Iris pigment epithelial cell (primary cell): ENCODE results near the gene ANTXR1.
A peak's percentile ranks its signal among the peaks of the same experiment; 100 is the strongest.
"Not testable (repeated sequence)": the region's sequence is repeated elsewhere in the genome, so short reads cannot be mapped to it uniquely, and the experiment has no call there.

Source experiments
- DNase-seq: peaks from one replicate; pipeline ENCODE4 v3.0.0-alpha.2; 2011; ENCODE audit warnings: low read depth

Gene ANTXR1

DNA sequence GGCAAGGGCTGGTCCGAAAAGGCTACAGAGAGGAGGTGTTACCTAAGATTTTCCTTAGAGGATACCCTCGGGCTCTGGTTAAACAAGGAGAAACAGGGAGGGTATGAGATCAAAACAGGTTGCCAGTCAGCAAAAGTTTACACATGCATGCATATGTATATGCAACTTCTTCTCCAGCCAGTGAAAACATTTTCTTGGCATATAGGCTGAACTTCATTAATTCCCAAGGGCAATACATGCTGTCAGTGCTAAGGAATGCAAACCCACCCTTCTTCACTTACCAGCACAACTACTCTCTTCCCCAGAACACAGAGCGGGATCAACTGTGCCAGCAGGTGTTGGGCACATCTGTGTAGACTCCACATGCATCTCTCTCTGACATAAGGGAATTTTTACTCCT lies 198.1 kb downstream of the ANTXR1 start:
- no peak for DNase-seq

DNA sequence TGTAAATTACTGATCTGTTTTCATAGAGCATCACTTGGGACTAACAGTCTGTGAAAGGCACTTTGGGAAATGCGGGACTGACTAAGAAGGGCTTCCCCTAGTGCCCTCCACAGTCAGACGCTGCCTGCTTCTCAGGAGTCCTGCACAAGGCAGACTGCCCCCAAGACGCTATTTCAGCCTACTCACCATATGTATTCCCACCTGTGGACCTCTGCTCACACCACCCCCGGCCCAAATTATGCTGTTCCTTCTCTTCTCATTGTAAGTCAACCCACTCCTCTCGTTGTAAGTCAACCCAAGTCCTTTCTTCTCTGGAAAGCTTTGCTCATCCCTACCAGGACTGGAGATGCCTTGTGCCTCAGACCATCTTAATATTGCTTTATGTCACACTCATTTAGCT lies 198.7 kb downstream of the ANTXR1 start:
- no peak for DNase-seq

DNA sequence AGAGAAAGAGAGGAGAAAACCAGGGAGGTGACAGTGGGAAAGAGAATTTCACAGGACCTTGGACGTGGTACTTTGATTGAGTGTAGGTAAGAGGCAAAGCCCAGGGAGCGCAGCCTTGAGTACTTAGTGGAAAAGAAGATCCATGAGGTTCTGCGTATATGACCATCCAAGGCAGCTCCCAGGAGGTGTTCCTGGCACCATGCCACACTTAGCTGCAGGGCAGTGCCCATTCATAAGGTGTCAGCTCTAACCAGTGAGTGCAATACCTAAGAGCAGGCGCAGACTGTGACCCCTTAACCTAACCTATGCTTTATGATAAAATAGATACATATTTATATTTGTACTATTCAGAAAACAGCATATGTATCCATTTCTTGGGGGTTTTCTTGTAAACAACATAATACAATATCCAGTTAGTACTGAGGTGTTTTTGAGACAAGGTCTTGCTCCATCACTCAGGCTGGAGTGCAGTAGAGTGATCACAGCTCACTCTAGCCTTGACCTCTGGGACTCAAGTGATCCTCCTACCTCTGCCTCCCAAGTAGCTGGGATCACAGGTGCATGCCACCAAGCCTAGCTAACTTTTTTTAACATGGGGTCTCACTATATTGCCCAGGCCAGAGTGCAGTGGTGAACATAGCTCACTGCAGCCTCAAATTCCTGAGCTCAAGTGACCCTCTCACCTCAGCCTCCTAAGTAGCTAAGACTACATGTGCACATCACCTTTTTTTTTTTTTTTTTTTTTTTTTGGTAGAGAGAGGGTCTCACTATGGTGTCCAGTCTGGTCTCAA lies 199.5 kb downstream of the ANTXR1 start:
- DNase-seq, result no peak

DNA sequence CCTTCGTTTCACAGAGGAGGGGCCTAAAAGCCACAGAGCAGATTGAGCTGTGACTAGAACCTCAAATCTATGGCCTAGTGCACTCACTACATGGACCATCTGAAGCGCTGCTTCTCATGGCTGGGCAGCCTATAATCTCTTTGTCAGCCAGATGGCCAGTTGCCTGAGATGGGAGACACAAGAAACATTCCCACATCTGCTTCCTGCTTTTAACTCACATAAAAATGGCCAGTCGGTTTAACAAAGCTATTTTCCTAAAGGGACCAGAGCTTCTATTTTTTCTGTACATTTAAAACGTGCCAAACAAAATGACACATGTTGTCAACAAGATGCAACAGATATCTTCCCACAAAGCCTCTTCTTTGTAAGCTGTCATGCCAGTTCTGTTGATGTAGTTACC lies 200.2 kb downstream of the ANTXR1 start:
- no peak for DNase-seq

DNA sequence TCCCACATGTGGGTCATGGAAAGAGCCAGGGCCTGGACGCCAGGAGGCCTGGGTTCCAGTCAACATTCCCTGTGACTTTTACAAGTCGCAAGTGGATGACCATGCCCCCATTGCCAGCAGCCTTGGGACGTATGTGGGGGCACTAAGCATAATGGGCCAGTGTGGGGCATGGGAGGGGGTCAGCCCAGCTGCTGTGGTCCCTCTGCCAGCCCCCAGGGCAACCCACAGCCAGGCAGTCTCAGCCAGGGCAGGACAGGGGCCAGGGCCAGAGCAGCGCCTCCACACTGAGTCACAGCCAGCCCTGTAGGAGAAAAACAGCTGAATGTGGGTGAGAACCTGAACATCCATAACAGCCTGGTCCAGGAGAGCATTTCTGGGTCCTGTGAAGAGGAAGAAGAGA lies 200.8 kb downstream of the ANTXR1 start:
- DNase-seq, result peak; percentile 50

DNA sequence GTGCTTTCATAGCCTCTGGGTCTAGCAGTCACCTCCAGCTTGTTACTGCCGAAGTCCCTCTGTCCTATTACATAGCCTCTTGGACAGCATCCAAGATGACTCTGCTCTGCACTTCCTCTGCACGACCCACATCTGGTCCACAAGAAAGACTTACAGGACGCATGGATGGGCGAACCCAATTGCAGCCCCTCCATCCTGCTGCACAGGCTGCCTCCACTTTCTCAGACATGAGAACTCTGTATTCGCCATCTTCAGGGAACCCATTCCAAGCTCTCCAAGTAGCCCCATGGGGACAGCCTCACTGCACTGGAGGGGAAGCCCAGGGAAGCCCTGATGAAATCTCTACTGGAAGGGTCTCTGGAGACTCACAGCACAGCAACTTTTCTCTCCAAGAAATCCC lies 201.9 kb downstream of the ANTXR1 start:
- DNase-seq, result peak; percentile 64

DNA sequence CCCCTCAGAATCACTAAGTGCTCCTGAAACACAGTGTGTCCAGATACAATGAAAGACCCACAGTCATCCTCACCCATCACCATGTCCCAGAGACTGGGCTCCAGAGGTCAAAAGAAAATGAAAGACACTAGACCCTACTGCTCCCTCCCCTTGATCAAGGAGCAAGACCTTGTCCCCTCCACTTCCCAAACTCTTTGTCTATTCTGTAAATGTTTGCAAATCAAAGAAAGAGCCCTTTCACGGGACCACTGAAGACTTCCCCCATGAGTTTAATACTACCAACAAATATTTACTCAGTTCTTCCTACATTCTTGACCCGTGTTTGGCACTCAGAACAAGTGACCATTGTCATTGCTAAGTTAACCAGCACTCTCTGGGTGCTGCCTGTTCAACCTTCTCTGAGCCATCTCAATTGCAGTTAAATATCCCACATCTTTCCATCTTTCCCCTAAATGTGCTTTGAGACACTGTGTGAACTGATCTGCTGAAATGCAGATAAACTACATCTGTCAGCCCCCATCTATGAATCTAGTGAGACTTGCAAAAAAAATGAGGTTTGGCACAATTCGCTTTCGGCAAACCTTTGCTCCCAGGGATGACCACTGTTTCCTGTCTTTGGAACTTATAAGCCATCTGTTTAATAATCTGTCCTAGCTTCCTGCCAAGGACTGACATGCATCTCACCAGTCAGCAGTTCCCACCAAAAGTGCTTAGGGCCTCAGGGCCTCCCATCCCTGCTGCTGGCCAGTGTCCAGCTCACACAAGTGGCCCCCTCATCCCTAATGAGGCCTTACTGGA lies 203.8 kb downstream of the ANTXR1 start:
- peak; percentile 95 for DNase-seq

DNA sequence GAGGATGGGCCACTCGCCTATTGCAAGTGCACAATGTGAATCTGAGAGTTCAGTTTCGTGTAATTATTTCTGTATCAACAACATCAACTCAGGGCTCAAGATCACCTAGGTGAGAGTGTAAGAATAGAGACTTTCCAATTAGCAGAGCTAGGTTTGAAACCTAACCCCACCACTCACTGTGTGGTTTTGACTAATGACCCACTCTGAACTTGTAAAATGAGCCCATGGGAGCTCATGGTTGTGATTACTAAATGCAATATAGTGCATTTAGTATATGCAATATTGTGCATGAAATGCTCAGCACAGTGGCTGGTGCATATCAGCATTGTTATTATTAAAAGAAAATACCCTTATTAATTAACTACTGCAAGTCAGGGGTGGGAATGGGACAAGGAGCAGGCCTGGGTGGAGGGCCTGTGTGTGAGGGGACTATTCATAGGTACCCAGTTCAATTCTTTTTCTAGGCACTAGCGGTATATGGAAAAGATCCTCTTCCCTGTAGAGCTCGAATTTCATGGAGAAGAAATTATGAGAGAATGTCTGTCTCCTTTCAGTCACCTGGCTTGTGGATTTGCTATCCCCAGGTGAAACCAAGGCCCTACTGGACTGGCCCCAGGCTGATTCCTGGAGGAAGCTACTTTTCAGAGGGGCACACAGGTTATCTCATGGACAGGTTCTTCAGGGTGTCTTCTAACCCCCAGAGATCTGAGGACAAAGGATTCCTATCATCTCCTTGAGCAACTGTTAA lies 204.5 kb downstream of the ANTXR1 start:
- no peak for DNase-seq

DNA sequence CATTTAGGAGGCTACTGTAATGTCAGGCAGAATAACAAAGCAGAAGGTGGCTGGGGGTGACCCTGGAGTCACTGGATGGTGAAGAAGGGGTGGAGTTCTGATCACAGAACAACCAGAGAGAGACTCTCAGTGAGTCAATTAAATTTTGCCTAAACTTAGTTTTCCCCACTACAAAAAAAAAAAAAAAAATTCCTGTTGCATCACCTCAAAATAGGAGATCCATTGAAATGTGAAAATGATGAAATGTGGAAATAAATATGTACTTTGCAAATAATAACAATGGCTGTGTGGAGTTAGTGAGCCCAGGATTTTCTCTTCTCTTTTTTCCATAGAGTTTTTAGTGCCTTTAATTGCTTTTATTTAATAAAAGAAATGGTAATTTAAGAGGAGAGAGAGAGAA lies 208.5 kb downstream of the ANTXR1 start:
- DNase-seq, result no peak

DNA sequence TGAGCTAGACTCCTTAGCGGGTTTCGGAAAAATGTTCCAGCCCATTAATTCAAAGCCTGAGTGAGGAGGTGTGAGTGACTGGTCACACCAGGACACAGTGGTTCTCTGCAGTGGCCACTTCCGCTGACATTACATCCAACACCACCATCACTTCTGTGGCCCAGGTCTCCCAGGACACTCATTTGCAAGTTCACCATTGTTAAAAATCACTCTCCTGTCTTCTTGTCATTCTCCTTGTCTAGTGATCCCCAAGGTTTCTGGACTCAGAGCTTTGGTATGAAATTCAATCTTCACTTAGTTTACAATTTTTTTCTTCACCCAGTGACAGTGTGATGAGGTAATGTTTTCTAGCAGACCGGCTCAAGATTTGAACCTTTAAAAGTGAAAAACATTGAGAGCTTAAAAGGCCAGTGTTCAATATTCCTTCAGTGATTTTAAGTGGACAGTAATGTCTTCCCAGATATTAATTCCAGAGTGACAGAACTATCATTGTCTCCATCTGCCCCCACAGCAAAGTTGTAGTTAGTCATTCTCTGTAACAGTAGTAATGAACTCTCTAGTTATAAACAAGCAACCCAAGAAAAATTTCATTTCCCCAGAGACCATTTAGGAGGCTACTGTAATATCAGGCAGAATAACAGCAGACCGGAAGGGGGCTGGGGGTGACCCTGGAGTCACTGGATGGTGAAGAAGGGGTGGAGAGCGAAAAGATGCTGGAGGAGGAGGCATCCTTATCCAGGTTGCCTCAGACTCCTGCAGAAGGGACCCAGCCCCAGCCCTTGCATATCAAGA lies 209.2 kb downstream of the ANTXR1 start:
- DNase-seq, result peak; percentile 86

DNA sequence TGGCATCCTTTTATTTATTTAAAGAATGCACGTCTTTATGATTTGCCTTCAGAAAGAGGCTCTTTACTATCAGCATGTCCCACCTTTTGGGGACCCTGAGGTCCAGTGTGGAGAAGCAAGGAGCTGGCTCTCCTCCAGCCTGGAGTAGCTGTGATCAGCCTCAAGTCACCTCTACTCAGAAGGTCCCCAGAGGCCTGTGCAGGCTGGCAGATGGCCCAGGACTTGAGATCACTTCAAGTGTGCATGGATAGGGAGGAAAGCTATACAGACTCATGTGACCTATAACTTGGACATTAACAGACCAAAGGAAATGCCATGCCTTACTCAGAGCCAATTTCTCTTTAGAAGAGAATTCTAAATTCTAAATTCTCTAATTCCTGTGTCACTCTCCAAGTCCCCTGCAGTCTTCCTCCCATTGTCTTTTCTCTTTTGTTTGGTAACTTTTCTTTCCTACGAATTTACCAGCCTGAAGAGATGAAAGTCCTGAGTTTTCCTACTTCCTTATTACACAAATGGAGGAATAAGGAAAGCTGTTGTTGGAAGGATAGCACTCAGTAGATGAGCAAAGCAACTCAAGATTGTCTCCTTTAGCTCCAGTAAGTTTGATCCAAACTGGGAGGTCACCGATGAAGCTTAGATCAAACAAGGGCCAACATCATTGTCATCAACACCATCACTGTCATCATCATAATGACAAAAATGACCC lies 210.1 kb downstream of the ANTXR1 start:
- peak; percentile 58 for DNase-seq

DNA sequence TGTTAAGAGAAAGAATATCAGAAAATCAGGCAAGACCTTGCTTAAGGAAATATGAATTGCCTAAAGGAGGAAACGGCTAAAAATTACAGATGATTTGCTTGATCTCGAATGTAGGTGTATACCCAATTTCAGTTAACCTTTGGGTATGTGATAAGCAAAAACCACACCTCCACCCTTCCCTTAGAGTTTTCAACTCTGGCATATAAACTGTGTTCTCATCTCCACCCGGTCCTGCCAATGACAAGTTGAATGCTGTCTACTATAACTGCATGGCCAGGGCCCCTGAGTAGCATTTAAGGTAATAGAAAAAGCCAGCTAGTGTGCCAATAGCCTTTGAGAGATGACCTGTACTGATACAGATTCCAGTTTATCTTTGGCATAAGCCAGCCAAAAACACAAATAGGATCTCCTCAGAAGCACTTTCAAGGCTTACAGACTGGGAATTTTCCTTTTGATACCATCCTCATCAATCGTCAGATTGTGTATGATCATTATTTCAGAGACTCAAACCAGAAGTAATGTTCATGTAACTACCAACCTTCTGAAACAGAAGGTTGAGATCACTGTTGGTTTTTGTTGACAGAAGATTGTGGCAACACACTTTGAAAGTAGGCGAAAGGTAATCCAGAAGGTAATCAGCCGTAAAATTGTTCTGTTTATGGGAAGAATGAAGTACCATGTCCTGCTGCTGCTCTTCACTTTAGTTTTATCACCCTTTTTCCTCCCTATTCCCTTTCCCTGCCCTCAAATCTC lies 211.0 kb downstream of the ANTXR1 start:
- DNase-seq, result no peak

DNA sequence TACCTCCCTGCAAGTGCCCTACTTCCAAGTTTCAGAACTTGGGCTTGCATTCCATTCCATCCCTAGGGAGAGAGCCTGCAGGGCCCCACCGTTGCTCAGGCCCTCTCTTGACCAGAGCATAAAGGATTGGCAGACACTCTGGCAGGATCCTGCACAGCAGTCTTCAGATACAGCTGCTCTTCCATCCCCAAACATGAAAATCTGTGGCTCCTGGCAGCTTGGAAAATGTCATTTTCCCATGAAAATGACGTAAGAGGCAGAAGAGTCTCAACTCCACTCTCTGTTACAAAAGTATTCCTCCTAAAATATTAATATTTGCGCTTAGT lies 211.5 kb downstream of the ANTXR1 start:
- no peak for DNase-seq

DNA sequence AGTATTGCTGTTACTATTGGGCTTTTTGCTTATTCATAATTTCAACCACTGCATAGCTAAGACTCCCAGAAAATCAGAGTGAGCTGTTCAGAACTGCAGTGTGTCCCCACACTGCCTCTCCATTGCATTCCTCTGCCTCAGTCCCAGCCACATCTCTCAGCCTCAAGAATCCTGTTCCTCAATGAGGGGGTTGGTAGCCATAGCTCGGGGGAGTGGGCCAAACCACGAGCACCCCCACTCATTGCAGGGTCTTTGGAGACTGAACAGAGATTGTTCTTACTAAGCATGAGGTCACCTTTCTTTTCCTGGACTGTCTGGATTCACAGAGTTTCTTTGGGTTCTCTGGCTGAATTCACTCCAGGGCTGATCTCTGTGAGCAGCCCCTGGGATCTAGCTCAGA lies 213.0 kb downstream of the ANTXR1 start:
- DNase-seq, result peak; percentile 26

DNA sequence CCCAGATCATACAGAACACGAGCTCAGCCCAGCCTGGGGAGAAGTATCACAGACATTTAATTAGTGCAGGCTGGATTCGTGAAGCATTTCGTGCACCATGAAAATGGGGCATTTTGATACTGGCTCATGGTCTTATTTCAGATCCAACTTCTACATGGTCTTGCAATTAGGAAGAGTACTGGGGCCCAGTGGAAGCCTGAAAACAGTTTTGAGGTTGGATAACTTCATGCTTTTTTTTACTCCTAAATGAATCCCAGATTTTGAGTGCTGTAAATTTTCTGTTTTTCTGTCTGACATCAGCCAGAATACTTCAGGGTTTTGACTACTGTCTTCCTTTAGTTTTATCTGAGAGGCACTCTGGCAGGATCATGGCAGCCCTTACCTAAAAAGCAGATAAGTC lies 213.9 kb downstream of the ANTXR1 start:
- no peak for DNase-seq

DNA sequence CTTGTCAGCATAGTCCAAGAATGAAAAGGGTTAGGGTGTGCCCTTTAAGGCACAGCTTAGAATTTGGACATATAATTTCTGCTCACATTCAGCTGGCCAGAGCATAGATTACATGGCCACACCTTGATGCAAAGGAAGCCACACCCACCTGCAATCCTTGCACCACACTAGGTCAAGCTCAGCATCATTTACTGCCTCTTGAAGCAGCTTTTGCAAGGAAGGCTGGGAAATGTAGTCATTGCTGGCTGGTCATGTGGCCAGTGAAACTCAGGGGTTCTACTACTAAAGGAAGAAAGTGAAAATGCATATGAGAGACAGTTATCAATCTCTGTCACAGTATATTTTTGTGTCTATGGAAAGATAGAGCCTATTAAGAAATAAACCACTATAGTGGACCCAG lies 214.7 kb downstream of the ANTXR1 start:
- no peak for DNase-seq

DNA sequence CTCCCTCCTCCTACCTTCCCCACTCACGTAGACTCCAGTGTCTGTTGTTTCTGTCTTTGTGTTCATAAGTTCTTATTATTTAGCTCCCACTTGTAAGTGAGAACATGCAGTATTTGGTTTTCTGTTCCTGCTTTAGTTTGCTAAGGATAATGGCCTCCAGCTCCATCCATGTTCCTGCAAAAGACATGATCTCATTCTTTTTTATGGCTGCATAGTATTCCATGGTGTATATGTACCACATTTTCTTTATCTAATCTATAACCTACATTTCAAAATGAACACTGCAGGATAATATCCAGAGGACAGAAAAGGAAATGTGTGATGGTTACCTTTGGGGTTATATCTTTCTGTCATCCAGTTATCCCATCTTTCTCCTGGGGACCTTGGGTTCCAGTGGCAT lies 218.0 kb downstream of the ANTXR1 start:
- not testable (repeated sequence) for DNase-seq

DNA sequence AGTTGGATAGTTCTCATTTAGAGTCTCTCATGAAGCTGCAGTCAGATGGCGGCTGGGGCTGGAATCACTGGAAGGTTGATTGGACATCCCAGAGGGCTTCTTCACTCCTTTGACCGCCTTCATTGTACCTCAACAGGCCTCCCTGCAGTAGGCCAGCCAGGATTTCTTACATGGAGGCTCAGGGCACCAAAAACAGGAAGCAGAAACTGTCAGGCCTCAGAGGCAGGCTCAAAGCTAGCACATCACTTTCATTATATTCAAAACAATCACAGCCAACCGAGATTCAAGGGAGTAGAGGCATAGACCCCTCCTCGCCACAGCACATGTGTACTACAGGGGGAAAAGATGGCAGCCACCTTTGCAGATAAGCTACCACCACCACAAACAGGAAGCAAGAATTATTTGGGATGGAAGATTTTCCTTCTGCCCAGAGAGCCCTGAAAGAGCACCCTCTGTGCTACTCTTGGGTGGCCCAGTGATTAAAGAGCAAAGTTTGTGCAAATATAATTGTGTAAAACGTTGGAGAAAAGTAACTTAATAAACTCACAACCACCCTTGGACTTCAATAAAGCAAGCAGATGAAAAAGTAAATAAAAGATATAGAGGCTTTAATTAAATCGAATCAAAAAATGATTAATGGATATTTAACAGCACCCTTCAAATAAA lies 218.8 kb downstream of the ANTXR1 start:
- no peak for DNase-seq

DNA sequence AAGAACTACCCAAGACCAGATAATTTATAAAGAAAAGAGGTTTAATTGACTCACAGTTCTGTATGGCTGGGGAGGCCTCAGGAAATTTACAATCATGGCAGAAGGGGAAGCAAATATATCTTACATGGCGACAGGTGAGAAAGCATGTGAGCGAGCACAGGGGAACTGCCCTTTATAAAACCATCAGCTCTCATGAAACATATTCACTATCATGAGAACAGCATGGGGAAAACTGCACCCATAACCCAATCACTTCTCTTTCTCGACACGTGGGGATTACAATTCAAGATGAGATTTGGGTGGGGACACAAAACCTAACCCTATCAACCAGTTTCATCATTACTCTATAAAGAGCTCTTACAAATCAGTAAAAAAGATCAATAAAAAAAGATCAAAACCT lies 222.9 kb downstream of the ANTXR1 start:
- not testable (repeated sequence) for DNase-seq

DNA sequence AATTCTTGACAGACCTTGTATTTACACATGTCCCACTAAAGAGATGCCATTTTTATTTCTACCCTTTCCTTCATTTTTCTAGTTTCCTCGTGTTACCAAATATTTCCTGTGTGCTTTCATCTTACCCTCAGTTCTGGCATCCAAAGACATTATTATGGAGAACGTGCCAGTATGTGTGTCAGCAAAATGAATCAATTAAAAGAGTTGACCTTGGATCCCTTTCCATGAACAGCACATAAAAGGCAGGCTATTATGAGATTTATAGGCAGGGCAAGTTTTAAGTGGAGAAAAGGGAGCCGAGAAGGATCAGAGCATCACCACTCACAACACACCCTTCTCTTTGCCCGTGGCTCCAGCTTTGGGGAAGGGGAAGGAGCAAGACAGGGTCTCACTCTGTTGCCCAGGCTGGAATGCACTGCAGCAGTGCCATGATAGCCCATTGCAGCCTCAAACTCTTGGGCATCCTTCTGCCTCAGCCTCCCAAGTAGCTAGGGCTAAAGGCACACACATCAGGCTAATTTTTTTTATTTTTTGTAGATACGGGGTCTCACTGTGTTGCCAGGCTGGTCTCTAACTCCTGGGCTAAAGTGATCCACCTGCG lies 224.2 kb downstream of the ANTXR1 start:
- DNase-seq, result no peak
